Measurements from ENCODE around the gene HTR6. TPM values are rescaled to one million over a fixed set of nuclear protein-coding genes. Genes with fewer than 3 reads are reported as not detected.

HTR6 gene
- total RNA-seq, 6 experiments from 2014 or later, result not detected

DNA sequence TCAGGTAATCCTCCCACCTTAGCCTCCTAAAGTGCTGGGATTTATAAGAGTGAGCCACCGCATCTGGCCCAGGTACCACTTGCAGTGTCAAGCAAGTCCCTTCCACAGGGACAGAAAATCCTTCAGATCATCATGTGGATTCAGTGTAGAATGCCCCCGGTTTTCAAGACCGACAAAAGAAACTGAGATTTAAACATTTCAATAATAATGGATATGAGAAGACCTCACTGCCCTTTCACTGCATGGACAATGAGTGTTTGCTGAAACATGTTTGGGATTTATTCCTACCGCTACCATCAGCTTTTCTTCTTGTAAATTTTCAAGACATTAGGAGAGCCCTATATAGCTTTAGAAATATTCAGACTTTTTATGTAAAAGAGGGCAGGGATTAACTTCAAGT lies 41.5 kb downstream of the HTR6 start:
- no peak for ATAC-seq
- 93% methylated on average over 4 of the region's 4 CpGs for WGBS (ENCODE audit: insufficient coverage, low coverage, low lambda C conversion rate, missing lambda C conversion rate)

DNA sequence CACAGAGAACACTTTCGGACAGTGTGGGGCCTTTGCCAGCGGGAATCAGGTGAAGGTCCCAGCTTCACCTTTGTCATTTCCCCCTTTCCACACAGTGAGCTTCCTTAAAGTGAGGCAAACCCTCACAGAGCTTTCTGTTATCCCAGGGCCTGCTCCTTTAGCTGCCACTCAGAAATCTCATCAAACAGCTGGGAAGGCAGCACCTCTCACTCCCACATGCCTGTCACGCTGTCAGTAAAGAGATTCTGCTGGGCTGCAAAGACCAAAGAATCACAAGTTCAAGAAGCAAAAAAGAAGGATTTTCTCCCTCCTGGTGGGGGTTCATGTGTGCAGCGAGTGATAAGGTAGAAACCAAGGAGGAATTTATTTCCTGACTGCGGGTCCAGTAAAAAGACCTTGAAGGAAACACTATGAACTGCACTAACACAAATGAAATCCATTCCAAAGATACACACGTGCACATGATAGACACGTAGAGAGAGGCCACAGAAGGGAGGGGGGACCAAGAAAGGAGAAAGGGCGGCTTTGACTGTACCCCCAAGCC lies 44.0 kb downstream of the HTR6 start:
- TF ChIP-seq, protein P1, sequence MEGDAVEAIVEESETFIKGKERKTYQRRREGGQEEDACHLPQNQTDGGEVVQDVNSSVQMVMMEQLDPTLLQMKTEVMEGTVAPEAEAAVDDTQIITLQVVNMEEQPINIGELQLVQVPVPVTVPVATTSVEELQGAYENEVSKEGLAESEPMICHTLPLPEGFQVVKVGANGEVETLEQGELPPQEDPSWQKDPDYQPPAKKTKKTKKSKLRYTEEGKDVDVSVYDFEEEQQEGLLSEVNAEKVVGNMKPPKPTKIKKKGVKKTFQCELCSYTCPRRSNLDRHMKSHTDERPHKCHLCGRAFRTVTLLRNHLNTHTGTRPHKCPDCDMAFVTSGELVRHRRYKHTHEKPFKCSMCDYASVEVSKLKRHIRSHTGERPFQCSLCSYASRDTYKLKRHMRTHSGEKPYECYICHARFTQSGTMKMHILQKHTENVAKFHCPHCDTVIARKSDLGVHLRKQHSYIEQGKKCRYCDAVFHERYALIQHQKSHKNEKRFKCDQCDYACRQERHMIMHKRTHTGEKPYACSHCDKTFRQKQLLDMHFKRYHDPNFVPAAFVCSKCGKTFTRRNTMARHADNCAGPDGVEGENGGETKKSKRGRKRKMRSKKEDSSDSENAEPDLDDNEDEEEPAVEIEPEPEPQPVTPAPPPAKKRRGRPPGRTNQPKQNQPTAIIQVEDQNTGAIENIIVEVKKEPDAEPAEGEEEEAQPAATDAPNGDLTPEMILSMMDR (IDR thresholded peaks at IDR 0.05), result no peak
- no peak for TF ChIP-seq POLR2A (IDR thresholded peaks at IDR 0.05)
- DNase-seq (no peak), ATAC-seq (no peak)
- intact Hi-C loops (cut with DNase I), result no loop called here
- H3K36me3 ChIP-seq, result no peaks in the 10 kb centered on the region
- WGBS (ENCODE audit: insufficient coverage, low coverage, low lambda C conversion rate, missing lambda C conversion rate), result 81% methylated on average over 7 of the region's 8 CpGs
- H3K4me1 ChIP-seq, result no peaks in the 10 kb centered on the region
- no peaks in the 10 kb centered on the region for H3K27me3 ChIP-seq
- no peaks in the 10 kb centered on the region for H3K9me3 ChIP-seq
- no peak overlapping the region for H3K4me3 ChIP-seq
- no peak overlapping the region for H3K27ac ChIP-seq

More for the DNA sequence above, 41.5 kb downstream of the HTR6 start:
- DNase-seq, result no peak
- intact Hi-C loops (cut with DNase I), result no loop called here
- TF ChIP-seq, protein P1 (IDR thresholded peaks at IDR 0.05), result no peak
- no peak for TF ChIP-seq POLR2A (IDR thresholded peaks at IDR 0.05)
- no peaks in the 10 kb centered on the region for H3K36me3 ChIP-seq
- H3K4me3 ChIP-seq, result no peak overlapping the region
- no peaks in the 10 kb centered on the region for H3K4me1 ChIP-seq
- H3K9me3 ChIP-seq, result no peaks in the 10 kb centered on the region
- H3K27ac ChIP-seq, result no peak overlapping the region
- H3K27me3 ChIP-seq, result no peaks in the 10 kb centered on the region

DNA sequence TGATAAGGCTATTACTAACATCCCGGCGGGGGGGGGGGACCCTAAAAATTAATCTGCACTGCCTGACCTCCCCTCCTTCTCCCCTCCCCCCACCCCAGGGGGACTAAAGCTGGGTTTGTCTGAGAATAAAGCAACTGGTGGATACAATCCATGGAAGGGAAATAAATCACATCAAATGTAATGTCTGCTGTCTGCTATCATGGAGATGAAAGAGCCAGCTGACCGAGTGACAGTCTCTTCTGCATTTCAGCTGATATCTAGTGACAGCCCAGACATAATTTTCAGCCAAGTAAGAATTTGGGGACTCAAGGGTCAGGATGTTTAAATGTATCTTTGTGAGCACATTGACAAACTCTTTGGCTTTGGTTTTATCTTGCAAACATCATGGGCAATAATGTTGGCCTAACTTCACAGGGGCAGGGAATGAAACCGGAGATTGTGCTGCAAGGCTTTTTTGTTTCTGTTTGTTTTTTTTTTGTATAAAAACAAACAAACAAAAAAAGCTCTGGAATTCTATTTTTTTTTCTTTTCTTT lies 44.7 kb downstream of the HTR6 start:
- DNase-seq, result no peak
- TF ChIP-seq, protein P1 (IDR thresholded peaks at IDR 0.05), result no peak
- no peak for TF ChIP-seq POLR2A (IDR thresholded peaks at IDR 0.05)
- no peak overlapping the region for H3K27ac ChIP-seq
- H3K27me3 ChIP-seq, result no peaks in the 10 kb centered on the region
- H3K9me3 ChIP-seq, result no peaks in the 10 kb centered on the region
- no peaks in the 10 kb centered on the region for H3K4me1 ChIP-seq
- 89% methylated on average over 2 of the region's 4 CpGs for WGBS (ENCODE audit: insufficient coverage, low coverage, low lambda C conversion rate, missing lambda C conversion rate)
- no peak for ATAC-seq
- intact Hi-C loops (cut with DNase I), result no loop called here
- H3K36me3 ChIP-seq, result no peaks in the 10 kb centered on the region
- H3K4me3 ChIP-seq, result no peak overlapping the region

DNA sequence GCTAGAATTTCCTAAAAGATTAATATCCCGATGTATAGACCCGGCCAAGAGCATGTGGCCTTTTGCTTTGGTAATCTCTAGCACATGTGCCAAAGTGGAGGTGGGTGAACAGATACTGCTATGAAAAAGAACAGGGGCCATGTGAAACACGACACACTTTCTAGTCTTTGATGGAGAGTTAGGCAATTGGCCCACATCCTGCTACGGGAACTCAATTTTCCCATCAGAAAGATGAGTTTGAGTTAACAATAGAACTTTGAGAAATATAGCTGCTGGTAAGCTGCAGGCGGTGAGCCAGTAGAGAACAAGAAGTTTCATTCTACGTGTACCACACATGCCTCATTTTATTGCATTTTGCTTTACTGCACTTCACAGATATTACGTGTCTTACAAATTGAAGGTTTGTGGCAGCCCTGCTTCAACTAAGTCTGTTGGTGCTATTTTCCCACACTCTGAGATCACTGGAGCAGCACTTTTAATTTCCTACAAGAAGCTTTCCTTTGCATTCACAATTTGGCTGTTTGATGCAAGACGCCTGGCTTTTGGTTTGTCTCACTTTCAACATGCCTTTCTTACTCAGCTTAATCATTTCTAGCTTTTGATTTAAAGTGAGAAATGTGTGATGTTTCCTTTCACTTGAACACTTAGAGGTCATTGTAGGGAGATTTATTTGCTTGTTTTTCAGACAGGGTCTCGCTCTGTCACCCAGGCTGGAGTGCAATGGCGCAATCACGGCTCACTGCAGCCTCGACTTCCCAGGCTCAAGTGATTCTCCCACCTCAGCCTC lies 46.3 kb downstream of the HTR6 start:
- Histone ChIP-seq H3K36me3 (no peaks in the 10 kb centered on the region), H3K4me3 (no peak overlapping the region), H3K27me3 (no peaks in the 10 kb centered on the region), H3K4me1 (no peaks in the 10 kb centered on the region), H3K27ac (no peak overlapping the region), H3K9me3 (no peaks in the 10 kb centered on the region)
- 81% methylated on average over 10 of the region's 12 CpGs for WGBS (ENCODE audit: insufficient coverage, low coverage, low lambda C conversion rate, missing lambda C conversion rate)
- DNase-seq, result no peak
- TF ChIP-seq POLR2A (IDR thresholded peaks at IDR 0.05), result no peak
- TF ChIP-seq, protein P1 (IDR thresholded peaks at IDR 0.05), result no peak
- intact Hi-C loops (cut with DNase I), result no loop called here
- no peak for ATAC-seq
